Limb (tissue), 2 donors: Measurements from ENCODE around the gene SEMA6A.

Experiments used
- DNase-seq, 2 donors: peaks; one replicate each; pipeline ENCODE4 v3.0.0-alpha.2; 2016; ENCODE audit errors: extremely low spot score in 2 of 2

The SEMA6A gene

DNA sequence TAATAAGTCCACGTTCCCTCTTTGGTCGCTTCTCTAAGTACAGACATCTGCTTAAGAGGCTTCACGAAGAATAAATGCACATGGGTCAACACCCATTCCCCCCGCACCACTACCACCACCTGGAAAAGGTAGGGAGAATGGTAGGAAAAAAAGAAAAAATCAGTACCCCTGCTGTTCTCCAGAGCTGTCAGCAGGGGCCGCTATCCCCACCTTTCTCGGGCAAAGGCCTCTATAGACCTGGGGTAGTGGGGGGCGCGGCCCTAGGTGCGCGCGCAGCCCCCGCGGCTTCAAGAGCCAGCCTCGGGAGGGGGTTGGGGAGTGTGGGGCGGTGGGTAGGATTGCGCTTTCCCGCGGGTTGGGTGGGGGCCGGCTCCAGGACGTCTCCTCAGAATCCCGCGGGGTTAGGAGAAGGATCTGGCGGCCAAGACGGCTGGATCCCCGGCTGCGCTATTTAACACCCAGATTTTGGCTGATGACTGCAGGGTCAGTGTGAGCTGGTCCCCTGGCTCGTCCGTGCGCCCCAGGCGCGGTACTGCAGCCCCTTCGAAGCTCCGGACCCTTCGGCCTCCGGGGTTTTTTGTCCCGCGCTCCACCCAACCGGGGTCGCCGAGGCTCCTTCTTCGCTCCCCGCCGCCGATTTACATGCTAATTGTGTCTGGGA lies 1.6 kb upstream of the SEMA6A start:
- peak; percentile 87 to 92 for DNase-seq

DNA sequence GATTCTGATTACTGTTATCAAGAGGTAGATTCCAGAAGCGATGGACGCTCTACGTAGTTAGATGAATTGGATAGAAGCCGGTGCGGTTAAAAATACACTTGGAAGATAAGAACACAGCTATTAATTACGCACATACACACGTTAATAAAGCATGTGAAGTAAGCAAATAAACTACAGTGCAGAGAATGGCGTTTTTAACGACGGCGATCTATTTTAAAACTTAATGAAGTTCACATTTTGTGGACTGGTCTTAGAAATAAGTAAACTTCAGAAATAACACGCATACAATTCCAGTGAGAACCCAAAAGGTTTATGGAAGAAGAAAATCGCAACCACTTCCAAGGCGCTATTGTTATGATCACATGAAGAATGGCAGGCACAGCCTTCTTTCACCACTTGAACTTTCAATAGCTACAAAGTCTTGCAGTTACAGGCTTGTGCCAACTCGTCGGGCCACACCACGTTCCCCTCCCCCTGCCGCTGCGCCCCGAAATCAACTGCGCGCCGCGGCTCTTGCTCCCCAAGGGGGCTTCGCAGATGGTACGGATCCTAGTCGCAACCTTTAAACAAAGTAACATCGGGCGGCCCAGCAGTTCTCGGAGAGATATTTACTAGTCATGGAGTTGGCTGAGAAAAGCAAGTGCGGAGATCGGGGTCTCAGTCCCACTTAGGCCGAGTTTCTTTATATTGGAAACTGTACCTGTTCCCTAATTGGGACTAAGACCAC lies 866 bp upstream of the SEMA6A start:
- DNase-seq, result peak in 1 of 2 donors; percentile 77

DNA sequence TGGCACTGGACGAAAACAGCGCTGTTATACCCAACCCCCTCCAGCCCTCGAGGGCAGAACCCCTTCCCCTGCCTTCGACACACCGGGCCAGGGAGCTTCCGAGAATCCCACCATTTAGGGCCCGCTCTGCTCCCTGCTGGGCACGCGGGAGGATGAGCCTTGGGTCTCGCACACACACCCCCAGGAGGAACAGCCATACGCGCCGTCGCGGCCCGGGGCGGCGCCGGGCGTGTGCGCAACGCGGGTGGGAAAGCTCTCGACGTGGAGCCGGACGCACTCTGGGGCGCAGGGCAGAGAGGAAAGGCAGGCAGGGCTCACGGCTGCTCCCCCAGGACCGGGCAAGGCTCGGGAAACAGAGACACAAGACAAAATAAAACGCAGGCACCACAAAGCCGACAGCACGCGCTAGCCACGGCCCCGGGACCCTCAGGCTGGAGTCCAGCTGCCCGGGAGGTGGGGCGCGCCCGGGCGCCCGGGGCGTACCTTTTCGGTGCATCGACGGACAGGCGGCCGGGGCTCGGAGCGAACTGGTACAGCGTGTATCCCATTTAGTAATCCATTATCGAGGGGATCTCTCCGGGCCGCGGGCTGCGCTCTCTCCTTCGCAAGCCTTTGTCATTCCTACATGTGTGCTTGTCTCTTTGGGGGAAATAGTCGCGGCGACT lies 789 bp downstream of the SEMA6A start:
- peak in 1 of 2 donors; percentile 72 for DNase-seq

DNA sequence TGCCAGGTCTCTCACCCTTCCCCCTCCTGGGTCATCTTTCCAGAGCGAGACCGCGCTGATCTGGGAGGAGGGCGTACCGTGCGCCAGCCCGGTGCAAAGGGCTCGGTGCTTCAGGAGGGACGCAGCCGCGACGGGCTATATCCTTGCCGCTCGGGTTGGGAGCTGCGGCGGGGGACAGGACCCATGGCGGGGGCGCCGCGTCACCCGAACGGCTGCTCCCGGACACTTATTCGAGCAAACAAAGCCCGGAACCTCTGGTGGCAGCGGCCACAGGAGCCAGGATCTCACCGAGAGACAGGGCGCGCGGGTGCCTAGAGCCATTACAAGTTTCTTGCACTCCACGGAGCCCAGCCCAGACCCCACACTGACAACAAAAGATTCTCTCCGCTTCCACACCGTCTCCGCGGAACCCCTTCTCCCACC lies 1.3 kb downstream of the SEMA6A start:
- DNase-seq, result peak in 1 of 2 donors; percentile 76

DNA sequence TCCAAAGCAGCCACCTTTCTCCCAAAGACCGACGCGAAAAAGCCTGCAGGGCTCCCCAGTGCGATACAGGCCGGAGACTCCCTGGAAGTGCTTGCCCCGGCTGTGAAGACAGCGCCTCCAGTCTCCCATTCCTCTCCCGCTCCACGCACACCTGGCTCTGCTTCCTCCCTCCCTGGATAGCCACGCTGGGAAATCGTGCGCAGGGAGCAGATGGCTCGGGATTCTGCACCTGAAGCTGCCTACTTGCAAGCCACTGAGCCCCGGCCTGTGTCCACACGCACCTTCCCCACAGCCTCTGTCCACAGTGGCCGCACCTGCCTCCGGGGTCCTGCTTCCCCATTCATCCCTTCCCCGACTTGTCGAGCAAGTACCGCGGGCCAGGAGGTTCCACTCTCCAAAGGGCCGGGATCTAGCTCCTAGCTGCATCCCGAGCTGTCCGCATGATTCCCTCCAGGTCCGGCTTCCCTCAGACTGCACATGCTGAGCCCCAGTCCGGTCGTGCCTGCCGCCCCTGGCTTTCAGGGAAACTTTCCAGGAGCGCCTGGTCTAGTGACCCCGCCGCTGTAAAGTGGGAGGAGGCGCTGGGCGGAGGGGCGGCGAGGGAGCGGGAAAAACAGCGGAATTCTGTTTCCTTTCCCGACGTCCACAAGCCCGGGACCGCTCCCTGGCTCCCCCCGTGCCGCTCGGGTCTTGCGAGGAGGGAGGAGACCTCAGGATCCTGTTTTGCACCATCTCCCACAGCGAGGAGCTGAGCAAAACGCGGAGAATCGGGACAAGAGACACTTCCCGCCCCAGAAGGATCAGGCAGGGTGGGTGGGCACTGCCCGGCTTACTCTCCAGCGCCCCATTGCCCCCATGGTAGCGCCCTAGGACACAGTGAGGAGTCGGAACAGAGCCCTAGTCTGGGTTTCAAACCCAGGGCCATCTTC lies 2.0 kb downstream of the SEMA6A start:
- DNase-seq, result peak in 1 of 2 donors; percentile 72

DNA sequence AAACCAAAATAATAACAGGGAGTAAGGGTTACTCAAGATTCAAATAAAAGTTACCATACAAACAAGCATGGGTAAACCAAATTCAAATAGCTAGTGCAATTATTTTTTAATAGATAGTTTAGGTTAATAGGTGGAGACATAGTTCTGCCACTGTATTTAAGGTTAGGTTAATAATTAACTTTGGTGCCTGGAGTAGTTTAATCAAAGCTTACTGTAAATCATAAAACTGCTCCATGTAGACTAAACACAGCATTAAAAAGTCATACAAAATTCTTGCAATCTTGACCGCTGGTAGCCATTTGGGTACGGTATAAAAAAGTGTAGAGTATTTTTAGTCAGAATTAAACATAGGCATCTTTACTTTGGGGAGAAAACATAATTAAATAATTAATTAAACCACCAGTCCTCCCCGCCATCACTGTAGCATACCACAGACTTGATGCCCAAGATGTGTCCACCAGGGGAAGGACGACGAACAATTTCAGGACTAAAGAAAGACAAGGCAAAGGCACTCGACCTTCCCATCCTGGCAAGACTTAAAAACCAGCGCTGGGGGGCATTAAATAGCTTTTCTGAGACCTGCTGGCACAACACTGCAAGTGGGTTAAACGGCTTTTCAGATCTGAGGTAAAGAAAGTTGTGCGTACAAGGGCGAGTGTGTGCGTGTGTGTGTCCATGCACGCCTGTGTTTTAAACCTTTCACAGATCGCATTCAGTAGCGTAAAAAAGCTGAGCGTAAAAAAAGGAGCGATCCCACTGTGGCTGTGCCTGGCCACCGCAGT lies 2.9 kb downstream of the SEMA6A start:
- no peak for DNase-seq

DNA sequence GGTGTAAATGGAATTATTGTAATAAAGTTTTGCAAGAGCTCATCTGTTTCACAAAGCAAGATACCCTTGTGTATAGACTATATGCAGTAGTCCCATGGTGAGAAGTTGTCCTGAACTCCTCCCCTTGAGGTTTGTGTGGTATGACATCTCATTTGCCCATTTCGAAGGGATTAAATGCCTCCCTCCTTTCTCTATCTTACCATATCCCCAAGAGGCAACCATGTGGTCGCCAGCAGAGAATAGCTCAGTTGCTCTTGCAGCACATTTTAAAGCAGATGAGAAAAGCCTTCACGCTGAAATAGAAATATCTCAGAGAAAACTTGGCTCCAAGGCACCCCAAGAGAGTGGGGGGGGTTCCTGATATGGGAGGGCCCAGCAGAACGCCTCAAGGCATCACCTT lies 4.6 kb downstream of the SEMA6A start:
- no peak for DNase-seq

DNA sequence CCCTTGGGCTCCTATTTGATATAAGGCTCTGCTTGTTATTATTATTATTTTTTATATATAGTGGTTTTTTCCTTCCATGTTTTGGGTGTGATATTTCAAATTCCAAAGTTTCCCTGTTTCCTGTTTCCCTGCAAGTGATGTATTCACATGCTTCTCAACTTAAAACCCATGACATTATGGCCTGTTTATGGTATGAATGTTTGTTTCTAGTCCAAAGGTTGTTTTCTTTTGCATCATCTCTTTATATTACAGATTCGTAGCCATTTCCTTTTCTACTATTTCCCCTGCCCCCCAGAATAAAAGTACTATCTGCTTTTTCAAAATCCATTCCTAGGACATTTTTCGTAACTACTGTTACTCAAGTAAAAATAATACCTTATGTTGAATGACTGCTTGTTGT lies 7.5 kb downstream of the SEMA6A start:
- no peak for DNase-seq

DNA sequence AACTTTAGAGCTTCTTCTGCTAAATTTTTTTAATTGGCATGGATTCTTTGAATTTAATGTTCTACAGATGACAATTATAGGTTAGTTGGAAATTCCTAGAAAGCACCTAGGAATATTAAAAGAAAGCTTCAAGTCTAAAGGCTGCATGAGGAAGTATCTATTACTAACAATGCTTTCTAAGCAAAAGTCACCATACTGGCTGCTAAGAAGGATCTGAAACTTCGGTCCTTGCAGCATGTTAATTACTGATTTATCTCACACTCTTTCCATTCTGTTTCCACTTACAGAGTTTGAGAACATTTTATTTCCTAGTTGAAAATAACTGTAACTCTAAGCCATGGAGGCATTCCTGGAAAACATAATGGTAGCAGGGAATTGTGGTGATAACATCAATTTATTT lies 8.4 kb downstream of the SEMA6A start:
- DNase-seq, result no peak

DNA sequence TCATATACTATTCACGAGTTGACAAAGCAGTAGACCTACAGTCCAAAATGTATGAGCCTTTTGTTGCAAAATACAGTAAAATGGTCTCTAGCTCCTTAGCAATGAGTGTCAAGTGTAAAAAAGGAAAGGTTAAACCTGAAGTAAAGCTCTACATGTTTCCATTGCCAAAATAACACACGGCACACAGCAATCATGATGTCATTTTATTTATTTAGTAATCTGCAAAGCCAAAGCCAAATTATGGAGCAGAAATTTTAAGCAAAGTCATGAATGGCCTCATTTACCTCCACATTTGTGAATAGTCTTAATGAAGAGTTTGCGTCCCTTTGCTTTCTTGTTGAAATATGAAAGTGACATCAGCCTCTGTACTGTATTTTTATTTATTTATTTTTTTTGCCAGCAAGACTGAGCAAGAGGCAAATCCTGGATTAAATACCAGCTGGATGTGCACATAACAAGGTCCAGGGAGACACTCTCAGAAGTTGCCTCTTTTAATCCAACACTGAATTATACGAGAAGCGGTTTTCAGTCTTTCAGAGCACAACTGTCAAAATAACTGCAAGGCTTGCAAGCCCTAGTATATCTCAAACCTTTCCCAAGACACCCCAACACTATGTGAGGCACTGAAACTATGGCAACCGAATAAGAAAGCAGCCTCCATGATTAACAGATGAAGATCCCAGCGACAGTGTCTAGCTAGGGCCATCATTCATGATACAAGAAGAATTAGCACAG lies 9.7 kb downstream of the SEMA6A start:
- no peak for DNase-seq

DNA sequence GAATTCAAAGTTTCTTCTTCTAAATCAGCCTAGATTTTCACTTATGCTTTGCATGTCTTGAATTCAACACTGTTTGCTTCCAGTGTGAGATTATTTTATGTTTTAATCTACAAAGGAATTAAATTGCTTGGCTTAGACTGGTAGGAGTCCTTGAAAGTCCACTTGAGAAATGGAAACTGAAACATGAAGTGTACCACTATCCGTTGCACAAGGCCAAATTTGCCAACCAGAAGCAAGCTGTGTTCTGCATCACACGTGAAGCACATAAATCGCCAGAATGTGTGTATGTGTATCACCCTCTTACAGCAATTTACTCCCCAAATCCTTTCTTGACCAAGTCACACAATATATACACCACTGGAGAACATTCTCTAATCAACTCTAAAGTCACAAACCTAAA lies 10.3 kb downstream of the SEMA6A start:
- no peak for DNase-seq

DNA sequence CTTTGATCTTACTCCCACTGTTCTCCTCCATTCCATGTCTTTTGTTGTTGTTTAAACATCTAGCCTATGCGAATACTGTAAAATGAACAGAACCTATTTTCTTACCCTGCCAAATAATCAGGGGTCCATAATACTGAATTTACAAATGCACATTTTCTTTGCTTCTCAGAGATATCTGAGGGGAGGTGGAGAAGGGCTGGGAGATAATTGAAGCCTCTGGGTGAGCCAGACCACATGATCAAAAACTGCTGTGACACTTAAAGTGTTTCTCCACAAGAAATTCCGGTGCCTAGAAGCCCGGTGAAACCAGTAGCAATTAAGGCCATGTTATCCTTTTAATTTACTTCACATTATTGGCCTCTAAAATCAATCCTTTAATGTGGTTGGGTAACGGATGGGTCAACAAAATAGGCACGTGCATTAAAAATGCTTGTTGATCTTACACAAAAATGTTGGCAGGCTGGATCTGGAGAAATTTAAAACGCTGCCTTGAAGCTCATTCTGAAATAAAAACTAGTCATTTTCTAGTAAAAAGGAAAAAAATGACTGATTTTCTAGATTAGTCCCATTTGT lies 10.8 kb downstream of the SEMA6A start:
- DNase-seq, result no peak

DNA sequence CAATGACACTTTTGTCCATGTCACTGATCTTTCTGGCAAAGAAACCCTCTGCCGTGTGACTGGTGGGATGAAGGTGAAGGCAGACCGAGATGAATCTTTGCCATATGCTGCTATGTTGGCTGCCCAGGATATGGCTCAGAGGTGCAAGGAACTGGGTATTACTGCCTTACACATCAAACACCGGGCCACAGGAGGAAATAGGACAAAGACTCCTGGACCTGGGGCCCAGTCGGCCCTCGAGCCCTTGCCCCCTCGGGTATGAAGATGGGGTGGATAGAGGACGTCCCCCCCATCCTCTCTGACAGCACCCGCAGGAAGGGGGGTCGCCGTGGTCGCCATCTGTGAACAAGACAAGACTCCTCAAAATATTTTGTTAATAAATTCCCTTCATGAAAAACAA lies 12.0 kb downstream of the SEMA6A start:
- DNase-seq, result no peak

DNA sequence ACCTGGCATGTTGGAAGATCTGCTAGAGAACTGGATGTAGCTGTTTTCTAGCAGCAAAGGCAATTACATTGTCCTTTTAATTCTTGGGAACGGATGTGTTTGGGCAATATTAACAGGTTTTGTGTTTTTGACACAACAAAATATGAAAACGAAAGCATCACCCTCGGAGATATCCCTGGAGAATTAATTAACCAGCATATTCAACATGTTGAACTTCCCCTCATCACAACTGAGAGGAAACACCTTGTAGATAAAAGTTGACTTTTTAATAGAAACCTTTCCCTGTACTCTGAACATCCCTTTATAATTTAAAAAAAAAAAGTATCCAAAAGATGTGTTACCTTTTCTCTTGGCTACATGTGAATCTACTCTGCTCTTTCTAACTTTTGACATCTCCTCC lies 13.0 kb downstream of the SEMA6A start:
- DNase-seq, result no peak

DNA sequence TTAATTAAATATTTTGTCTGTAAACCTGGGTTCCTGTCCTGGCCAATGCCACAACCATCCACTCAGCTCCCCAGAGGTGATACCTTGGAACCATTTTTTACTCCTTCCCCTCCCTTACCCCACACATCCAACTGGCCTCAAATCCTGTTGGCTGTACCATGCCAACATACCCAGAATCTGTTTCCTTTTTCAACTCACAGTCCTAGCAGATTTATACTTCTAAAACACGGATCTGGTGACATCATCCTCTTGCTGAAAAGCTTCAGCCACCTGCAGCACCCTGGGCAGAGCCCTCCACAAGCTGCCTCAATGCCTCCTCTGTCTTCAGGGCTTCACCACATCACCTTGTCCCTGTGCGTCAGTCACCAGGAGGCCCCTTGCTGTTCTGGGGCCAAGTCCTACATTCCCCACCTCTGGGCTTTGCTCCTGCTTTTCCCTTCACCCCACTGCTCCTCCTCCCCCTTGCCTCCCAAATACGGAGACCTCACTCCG lies 14.9 kb downstream of the SEMA6A start:
- DNase-seq, result no peak

DNA sequence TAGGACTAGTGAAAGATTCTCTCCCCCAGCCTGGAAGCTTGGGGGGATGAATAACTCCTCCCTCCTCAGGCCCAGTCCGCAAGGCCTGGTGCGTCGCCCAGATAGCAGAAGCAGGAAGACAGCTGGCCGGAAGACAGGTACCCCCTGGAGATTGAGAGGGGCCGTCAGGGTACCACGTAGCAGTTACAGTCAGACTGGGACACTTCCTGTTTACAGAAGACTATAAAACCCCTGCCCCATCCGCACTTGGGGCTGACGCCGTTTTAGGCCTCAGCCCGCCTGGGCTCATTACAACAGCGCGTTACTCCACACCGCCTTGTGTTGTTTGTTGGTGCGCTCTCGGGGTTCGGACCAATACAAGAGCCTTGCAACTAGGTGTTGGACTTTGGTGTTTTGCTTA lies 15.4 kb downstream of the SEMA6A start:
- DNase-seq, result no peak

DNA sequence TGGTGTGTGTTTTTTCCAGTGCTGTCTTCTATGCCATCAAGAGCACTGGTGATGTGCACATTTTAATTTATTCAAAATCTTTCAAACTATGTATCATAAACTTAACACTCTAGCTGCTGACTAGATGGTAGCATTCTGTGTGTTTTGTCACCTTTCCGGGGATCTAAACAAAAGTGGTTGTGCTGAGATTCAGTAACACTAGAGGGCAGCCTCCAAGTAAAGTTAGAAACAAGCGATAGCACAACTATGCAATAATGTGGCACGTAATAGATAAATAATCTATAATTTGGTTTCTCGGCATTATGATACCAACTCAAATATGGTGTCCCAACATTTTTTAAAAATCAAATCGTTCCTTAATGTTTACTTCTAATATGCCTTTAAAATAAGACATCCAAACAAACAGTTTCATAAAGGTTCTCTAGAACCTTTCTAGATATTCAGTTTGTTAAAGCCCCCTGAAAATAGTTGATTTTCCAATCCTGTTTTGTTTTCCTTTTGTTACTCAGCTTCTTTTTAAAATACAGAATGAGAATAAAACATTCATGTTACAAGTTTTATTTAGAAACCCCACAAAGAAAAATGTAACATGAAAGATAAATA lies 16.9 kb downstream of the SEMA6A start:
- no peak for DNase-seq

DNA sequence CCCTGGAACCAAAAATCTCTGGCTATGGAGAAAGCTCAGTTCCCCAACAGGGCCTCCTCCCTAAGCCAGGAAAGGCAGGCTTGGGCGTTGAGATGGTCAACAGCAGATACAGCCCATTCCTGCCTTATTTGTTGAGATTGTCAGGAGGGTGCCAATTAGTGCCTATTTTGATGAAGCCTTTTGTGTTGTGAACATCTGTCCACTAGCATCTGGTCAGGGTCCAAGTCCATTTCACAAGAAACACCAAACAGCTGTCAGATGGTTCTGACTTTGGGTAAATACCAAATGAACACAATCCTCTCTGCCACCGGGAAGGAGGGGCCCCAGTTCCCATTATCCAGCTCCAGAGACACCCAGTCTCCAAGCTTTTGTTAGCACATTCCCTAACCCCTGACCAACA lies 19.9 kb downstream of the SEMA6A start:
- DNase-seq, result no peak

DNA sequence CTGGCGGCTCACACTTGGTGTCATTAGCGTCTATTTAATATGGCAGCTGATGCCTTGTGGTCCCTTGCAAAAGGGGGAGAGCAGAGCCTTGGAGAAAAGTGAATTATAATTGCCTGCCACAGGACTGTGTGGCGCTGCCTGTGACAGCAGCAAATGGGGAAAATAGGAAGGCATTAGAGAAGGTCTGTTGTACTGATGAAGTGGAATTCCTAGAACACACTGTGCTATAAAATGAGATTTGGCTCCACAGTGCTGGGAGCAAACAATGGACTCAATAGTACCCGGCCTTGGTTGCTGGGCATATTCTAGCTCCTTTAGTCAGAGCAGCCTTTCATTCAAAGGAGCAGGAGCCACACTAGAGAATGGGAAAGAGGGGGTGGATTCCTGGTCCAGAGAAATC lies 21.3 kb downstream of the SEMA6A start:
- DNase-seq, result no peak
